Calu3 (cell line): ENCODE results near the gene PSMD3. TPM values are rescaled to one million over a fixed set of nuclear protein-coding genes. Genes with fewer than 3 reads are reported as not detected.
"Not testable (repeated sequence)": the region's sequence is repeated elsewhere in the genome, so short reads cannot be mapped to it uniquely, and the experiment has no call there.

Experiments
- BruUV-seq: library from RNA; stranded (reverse); fragments of 400-500 nt; replicated peaks from 2 replicates; lab custom pipeline; 2021; lab: Mats Ljungman, UMichigan
- CTCF ChIA-PET: fragments of 300-600 bp; sonication (Branson Sonifier 250); formaldehyde crosslinking; loops from one replicate; lab custom pipeline; 2022; ENCODE audit warnings: antibody characterized with exemption; lab: Charles Lee
- DNase-seq: peaks from one replicate; pipeline ENCODE4 v3.0.0; 2022
- H3K27ac Mint-ChIP-seq: one replicate; pipeline ENCODE4 v1.8.0; 2022; ENCODE audit warnings: mixed read lengths; ENCODE audit not compliant: unreplicated experiment
- H3K27me3 Mint-ChIP-seq: one replicate; pipeline ENCODE4 v1.8.0; 2022; ENCODE audit warnings: mixed read lengths; ENCODE audit not compliant: unreplicated experiment
- H3K36me3 Mint-ChIP-seq: one replicate; pipeline ENCODE4 v1.8.0; 2022; ENCODE audit warnings: mild to moderate bottlenecking, moderate library complexity, mixed read lengths; ENCODE audit not compliant: insufficient read depth, unreplicated experiment
- H3K4me1 Mint-ChIP-seq: one replicate; pipeline ENCODE4 v1.8.0; 2022; ENCODE audit warnings: mild to moderate bottlenecking, low read depth, mixed read lengths; ENCODE audit not compliant: unreplicated experiment
- H3K4me3 Mint-ChIP-seq: one replicate; pipeline ENCODE4 v1.8.0; 2022; ENCODE audit warnings: mild to moderate bottlenecking, low read depth, moderate library complexity, mixed read lengths; ENCODE audit not compliant: unreplicated experiment
- H3K9me3 Mint-ChIP-seq: one replicate; pipeline ENCODE4 v1.8.0; 2022; ENCODE audit warnings: low read depth, mixed read lengths; ENCODE audit not compliant: unreplicated experiment
- CTCF ChIP-seq: fragments of 200-600 bp; IDR thresholded peaks from one replicate; pipeline ENCODE4 v1.8.0; 2022; ENCODE audit warnings: antibody characterized with exemption; ENCODE audit not compliant: unreplicated experiment
- intact Hi-C: fragments of 100-400 bp; cut with micrococcal nuclease; formaldehyde crosslinking; loops from one replicate; pipeline ENCODE4 v1.10.0; 2022; ENCODE audit not compliant: unreplicated experiment
- total RNA-seq: library from RNA; stranded (reverse); gene quantifications from 2 replicates; pipeline ENCODE4 v1.2.3, GENCODE V29; 2022

The PSMD3 gene
- total RNA-seq, 1 experiment from 2014 or later, result 2,179 TPM

- Mint-ChIP-seq H3K9me3 (peaks cover 6% of the 10 kb centered on the region), H3K27me3 (peaks cover 21% of the 10 kb centered on the region), H3K4me3 (no peak overlapping the region), H3K36me3 (no peaks in the 10 kb centered on the region), H3K27ac (no peak overlapping the region), H3K4me1 (no peaks in the 10 kb centered on the region)
- TF ChIP-seq CTCF, result no peak
- intact Hi-C loops, result loop anchor here (5.0 kb wide), 1 partner anchor 367 kb away; no protein-coding TSS in a partner anchor
- BruUV-seq, result no TSS peak
- DNase-seq, result no peak
- CTCF ChIA-PET, result interaction anchor here (0.6 to 76.9 kb wide), 23 partner anchors 4 to 1779 kb away, joined by 3 to 6506 read pairs (median 4); partner anchors contain the start of genes CSF3, GSDMA, GSDMB and LRRC3C
These were observed 24.9 kb downstream of the PSMD3 start for GRCh38 chr17:40005520-40005919.

GRCh38 chr17:40010946-40011500, 30.4 kb downstream of the PSMD3 start:
- H3K4me1 Mint-ChIP-seq, result peaks cover 10% of the 10 kb centered on the region
- H3K9me3 Mint-ChIP-seq, H3K27ac Mint-ChIP-seq, H3K36me3 Mint-ChIP-seq, H3K4me3 Mint-ChIP-seq, intact Hi-C loops, DNase-seq, BruUV-seq: not testable (repeated sequence)
- peaks cover 48% of the 10 kb centered on the region for H3K27me3 Mint-ChIP-seq
- CTCF ChIA-PET, result interaction anchor here (0.6 to 76.9 kb wide), 20 partner anchors 20 to 465 kb away, joined by 3 to 6506 read pairs (median 35); partner anchors contain the start of genes GSDMA, GSDMB, LRRC3C and MIEN1

GRCh38 chr17:40012017-40012647, 31.5 kb downstream of the PSMD3 start:
- Mint-ChIP-seq H3K4me1 (peaks cover 10% of the 10 kb centered on the region), H3K27me3 (peaks cover 53% of the 10 kb centered on the region)
- TSS peak; percentile 100 for BruUV-seq
- intact Hi-C loops, H3K36me3 Mint-ChIP-seq, H3K9me3 Mint-ChIP-seq, H3K4me3 Mint-ChIP-seq, H3K27ac Mint-ChIP-seq, DNase-seq: not testable (repeated sequence)
- CTCF ChIA-PET, result interaction anchor here (0.6 to 76.9 kb wide), 36 partner anchors 19 to 1593 kb away, joined by 3 to 6506 read pairs (median 7); partner anchors contain the start of genes CASC3, GSDMA, GSDMB and LRRC3C

- DNase-seq, result peak; percentile 63
- peaks cover 18% of the 10 kb centered on the region for H3K36me3 Mint-ChIP-seq
- CTCF ChIA-PET, result interaction anchor here (0.6 to 76.9 kb wide), 26 partner anchors 17 to 894 kb away, joined by 3 to 6506 read pairs (median 15); partner anchors contain the start of genes CASC3, GSDMA, GSDMB and LRRC3C
- peaks cover 10% of the 10 kb centered on the region for H3K4me1 Mint-ChIP-seq
- peaks cover 66% of the 10 kb centered on the region for H3K27me3 Mint-ChIP-seq
- no peak overlapping the region for H3K27ac Mint-ChIP-seq
- intact Hi-C loops, result loop anchor here (1.0 to 2.0 kb wide), 7 partner anchors 9 to 274 kb away; no protein-coding TSS in a partner anchor
- no TSS peak for BruUV-seq
- TF ChIP-seq CTCF, result no peak
- H3K9me3 Mint-ChIP-seq, result no peaks in the 10 kb centered on the region
- H3K4me3 Mint-ChIP-seq, result no peak overlapping the region
These were observed 33.9 kb downstream of the PSMD3 start for GRCh38 chr17:40014375-40014980.
